Liver (tissue), 3 donors: Measurements from ENCODE around the gene GCKR.

Experiments used
- CTCF ChIP-seq: fragments of 150-350 bp; IDR thresholded peaks from 2 replicates; pipeline ENCODE4 v1.5.1; 2017; ENCODE audit warnings: improper control_type of control experiment, low read depth, low read length; ENCODE audit not compliant: missing input control
- EGR1 ChIP-seq, 2 donors: IDR thresholded peaks; 2 replicates each; pipeline ENCODE4 v1.6.1; 2016 to 2018; ENCODE audit warnings: antibody characterized with exemption in 2 of 2, low read depth in 2 of 2
- FOXA2 ChIP-seq: IDR thresholded peaks from 2 replicates; pipeline ENCODE4 v1.6.1; 2016; ENCODE audit warnings: antibody characterized with exemption
- GABPA ChIP-seq, 2 donors: IDR thresholded peaks in 1 of 2; conservative IDR thresholded peaks in 1 of 2; 2 replicates each; pipeline ENCODE4 v1.6.1; 2016; ENCODE audit warnings: antibody characterized with exemption in 2 of 2, mild to moderate bottlenecking in 1 of 2, moderate library complexity in 1 of 2
- HNF4A ChIP-seq, 2 donors: conservative IDR thresholded peaks; 2 replicates each; pipeline ENCODE4 v1.6.1; 2016; ENCODE audit warnings: antibody characterized with exemption in 2 of 2, mild to moderate bottlenecking in 2 of 2
- JUND ChIP-seq, 2 donors: IDR thresholded peaks; 2 replicates each; pipeline ENCODE4 v1.6.1; 2016; ENCODE audit warnings: antibody characterized with exemption in 2 of 2
- MAX ChIP-seq: IDR thresholded peaks from 2 replicates; pipeline ENCODE4 v1.6.1; 2016; ENCODE audit warnings: antibody characterized with exemption
- RAD21 ChIP-seq, 2 donors: IDR thresholded peaks; 2 replicates each; pipeline ENCODE4 v1.6.1; 2016; ENCODE audit warnings: antibody characterized with exemption in 2 of 2, mild to moderate bottlenecking in 2 of 2
- TAF1 ChIP-seq: conservative IDR thresholded peaks from 2 replicates; pipeline ENCODE4 v1.6.1; 2016; ENCODE audit warnings: antibody characterized with exemption, mild to moderate bottlenecking
- YY1 ChIP-seq: IDR thresholded peaks from 2 replicates; pipeline ENCODE4 v1.6.1; 2016; ENCODE audit warnings: antibody characterized with exemption, mild to moderate bottlenecking
- ZBTB33 ChIP-seq: IDR thresholded peaks from 2 replicates; pipeline ENCODE4 v1.6.1; 2016; ENCODE audit warnings: antibody characterized with exemption
- TF ChIP-seq, protein P1 (sequence below): IDR thresholded peaks from 2 replicates; pipeline ENCODE4 v1.6.1; 2016; ENCODE audit warnings: antibody characterized with exemption, mild to moderate bottlenecking
- TF ChIP-seq, protein P2 (sequence below): IDR thresholded peaks from 2 replicates; pipeline ENCODE4 v1.6.1; 2016; ENCODE audit warnings: antibody characterized with exemption
- donor health status: healthy.
- donor health status: healthy.

- no peak for TF ChIP-seq CTCF
- TF ChIP-seq, protein P1, sequence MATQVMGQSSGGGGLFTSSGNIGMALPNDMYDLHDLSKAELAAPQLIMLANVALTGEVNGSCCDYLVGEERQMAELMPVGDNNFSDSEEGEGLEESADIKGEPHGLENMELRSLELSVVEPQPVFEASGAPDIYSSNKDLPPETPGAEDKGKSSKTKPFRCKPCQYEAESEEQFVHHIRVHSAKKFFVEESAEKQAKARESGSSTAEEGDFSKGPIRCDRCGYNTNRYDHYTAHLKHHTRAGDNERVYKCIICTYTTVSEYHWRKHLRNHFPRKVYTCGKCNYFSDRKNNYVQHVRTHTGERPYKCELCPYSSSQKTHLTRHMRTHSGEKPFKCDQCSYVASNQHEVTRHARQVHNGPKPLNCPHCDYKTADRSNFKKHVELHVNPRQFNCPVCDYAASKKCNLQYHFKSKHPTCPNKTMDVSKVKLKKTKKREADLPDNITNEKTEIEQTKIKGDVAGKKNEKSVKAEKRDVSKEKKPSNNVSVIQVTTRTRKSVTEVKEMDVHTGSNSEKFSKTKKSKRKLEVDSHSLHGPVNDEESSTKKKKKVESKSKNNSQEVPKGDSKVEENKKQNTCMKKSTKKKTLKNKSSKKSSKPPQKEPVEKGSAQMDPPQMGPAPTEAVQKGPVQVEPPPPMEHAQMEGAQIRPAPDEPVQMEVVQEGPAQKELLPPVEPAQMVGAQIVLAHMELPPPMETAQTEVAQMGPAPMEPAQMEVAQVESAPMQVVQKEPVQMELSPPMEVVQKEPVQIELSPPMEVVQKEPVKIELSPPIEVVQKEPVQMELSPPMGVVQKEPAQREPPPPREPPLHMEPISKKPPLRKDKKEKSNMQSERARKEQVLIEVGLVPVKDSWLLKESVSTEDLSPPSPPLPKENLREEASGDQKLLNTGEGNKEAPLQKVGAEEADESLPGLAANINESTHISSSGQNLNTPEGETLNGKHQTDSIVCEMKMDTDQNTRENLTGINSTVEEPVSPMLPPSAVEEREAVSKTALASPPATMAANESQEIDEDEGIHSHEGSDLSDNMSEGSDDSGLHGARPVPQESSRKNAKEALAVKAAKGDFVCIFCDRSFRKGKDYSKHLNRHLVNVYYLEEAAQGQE: no peak
- TF ChIP-seq RAD21 (IDR thresholded peaks at IDR 0.05): no peak
- TF ChIP-seq EGR1 (IDR thresholded peaks at IDR 0.05; ENCODE audit: low read depth in 2 of 2): no peak
- no peak for TF ChIP-seq JUND (IDR thresholded peaks at IDR 0.05)
- no peak for TF ChIP-seq TAF1
- no peak for TF ChIP-seq YY1
- TF ChIP-seq GABPA (IDR thresholded peaks at IDR 0.05 in 1 of 2, conservative IDR thresholded peaks at IDR 0.05 in 1 of 2): no peak
- TF ChIP-seq ZBTB33: no peak
- TF ChIP-seq MAX: no peak
- TF ChIP-seq, protein P2, sequence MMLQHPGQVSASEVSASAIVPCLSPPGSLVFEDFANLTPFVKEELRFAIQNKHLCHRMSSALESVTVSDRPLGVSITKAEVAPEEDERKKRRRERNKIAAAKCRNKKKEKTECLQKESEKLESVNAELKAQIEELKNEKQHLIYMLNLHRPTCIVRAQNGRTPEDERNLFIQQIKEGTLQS: no peak
- no peak for TF ChIP-seq FOXA2
- no peak for TF ChIP-seq HNF4A (conservative IDR thresholded peaks at IDR 0.05)
Observed at GRCh38 chr2:27502142-27502541, 5.5 kb downstream of the GCKR start.
